ENCODE measurements around the gene SLC25A19.
"Not testable (repeated sequence)": the region's sequence is repeated elsewhere in the genome, so short reads cannot be mapped to it uniquely, and the experiment has no call there.

The SLC25A19 gene

GRCh38 chr17:75255954-75256698, 33.1 kb downstream of the SLC25A19 start:
- Histone ChIP-seq H3K4me1 (ENCODE audit: control insufficient read depth, insufficient read depth, low read length, unreplicated experiment) (peaks cover 10% of the 10 kb centered on the region), H3K79me2 (ENCODE audit: control insufficient read depth, insufficient read depth, low read length, unreplicated experiment) (peaks cover 52% of the 10 kb centered on the region)
- not testable (repeated sequence) for H3K4me3 ChIP-seq (ENCODE audit: low read depth, low read length); H3K27ac ChIP-seq (ENCODE audit: low read depth, low read length); H2AFZ ChIP-seq (ENCODE audit: low read length, unreplicated experiment); H3K27me3 ChIP-seq (ENCODE audit: insufficient read depth, low read length); H3K36me3 ChIP-seq (ENCODE audit: insufficient read depth, low read length)

GRCh38 chr17:75252039-75252816, 37.0 kb downstream of the SLC25A19 start:
- Histone ChIP-seq H3K27me3 (ENCODE audit: insufficient read depth, low read length) (no peaks in the 10 kb centered on the region), H3K4me3 (ENCODE audit: low read depth, low read length) (no peak overlapping the region), H3K27ac (ENCODE audit: low read depth, low read length) (no peak overlapping the region), H3K4me1 (ENCODE audit: control insufficient read depth, insufficient read depth, low read length, unreplicated experiment) (peaks cover 12% of the 10 kb centered on the region), H3K79me2 (ENCODE audit: control insufficient read depth, insufficient read depth, low read length, unreplicated experiment) (peaks cover 40% of the 10 kb centered on the region), H3K36me3 (ENCODE audit: insufficient read depth, low read length) (no peaks in the 10 kb centered on the region), H2AFZ (ENCODE audit: low read length, unreplicated experiment) (no peak overlapping the region)

- no peaks in the 10 kb centered on the region for H3K27me3 ChIP-seq (ENCODE audit: insufficient read depth, low read length)
- peaks cover 12% of the 10 kb centered on the region for H3K4me1 ChIP-seq (ENCODE audit: control insufficient read depth, insufficient read depth, low read length, unreplicated experiment)
- H3K27ac ChIP-seq (ENCODE audit: low read depth, low read length) = peak overlapping the region; percentile 45
- no peaks in the 10 kb centered on the region; the same call in 1 of the 2 replicates for H3K36me3 ChIP-seq (ENCODE audit: insufficient read depth, low read length)
- peak overlapping the region; percentile 46 for H3K4me3 ChIP-seq (ENCODE audit: low read depth, low read length)
- peaks cover 39% of the 10 kb centered on the region for H3K79me2 ChIP-seq (ENCODE audit: control insufficient read depth, insufficient read depth, low read length, unreplicated experiment)
- no peak overlapping the region for H2AFZ ChIP-seq (ENCODE audit: low read length, unreplicated experiment)
These were observed 39.2 kb downstream of the SLC25A19 start for GRCh38 chr17:75250009-75250471.

- H3K79me2 ChIP-seq (ENCODE audit: control insufficient read depth, insufficient read depth, low read length, unreplicated experiment) = peaks cover 39% of the 10 kb centered on the region
- H3K27ac ChIP-seq (ENCODE audit: low read depth, low read length) = peak overlapping the region; percentile 45
- no peaks in the 10 kb centered on the region for H3K27me3 ChIP-seq (ENCODE audit: insufficient read depth, low read length)
- H3K36me3 ChIP-seq (ENCODE audit: insufficient read depth, low read length) = no peaks in the 10 kb centered on the region; the same call in 1 of the 2 replicates
- H3K4me1 ChIP-seq (ENCODE audit: control insufficient read depth, insufficient read depth, low read length, unreplicated experiment) = peaks cover 12% of the 10 kb centered on the region
- H3K4me3 ChIP-seq (ENCODE audit: low read depth, low read length) = peak overlapping the region; percentile 46
- no peak overlapping the region for H2AFZ ChIP-seq (ENCODE audit: low read length, unreplicated experiment)
These were observed 39.7 kb downstream of the SLC25A19 start for GRCh38 chr17:75249564-75249963.

GRCh38 chr17:75246404-75246803, 42.8 kb downstream of the SLC25A19 start:
- Histone ChIP-seq H2AFZ (ENCODE audit: low read length, unreplicated experiment) (no peak overlapping the region), H3K79me2 (ENCODE audit: control insufficient read depth, insufficient read depth, low read length, unreplicated experiment) (peaks cover 28% of the 10 kb centered on the region), H3K4me1 (ENCODE audit: control insufficient read depth, insufficient read depth, low read length, unreplicated experiment) (peaks cover 24% of the 10 kb centered on the region), H3K4me3 (ENCODE audit: low read depth, low read length) (no peak overlapping the region), H3K27ac (ENCODE audit: low read depth, low read length) (no peak overlapping the region), H3K27me3 (ENCODE audit: insufficient read depth, low read length) (no peaks in the 10 kb centered on the region), H3K36me3 (ENCODE audit: insufficient read depth, low read length) (peaks cover 7% of the 10 kb centered on the region; the same call in 1 of the 2 replicates)

- H3K4me3 ChIP-seq (ENCODE audit: low read depth, low read length) = no peak overlapping the region
These were observed 44.2 kb downstream of the SLC25A19 start for GRCh38 chr17:75245011-75245410.

GRCh38 chr17:75244133-75244866, 44.9 kb downstream of the SLC25A19 start:
- Histone ChIP-seq H3K4me1 (ENCODE audit: control insufficient read depth, insufficient read depth, low read length, unreplicated experiment) (peaks cover 26% of the 10 kb centered on the region), H3K27ac (ENCODE audit: low read depth, low read length) (no peak overlapping the region), H3K79me2 (ENCODE audit: control insufficient read depth, insufficient read depth, low read length, unreplicated experiment) (peaks cover 14% of the 10 kb centered on the region), H3K36me3 (ENCODE audit: insufficient read depth, low read length) (peaks cover 12% of the 10 kb centered on the region; the same call in 1 of the 2 replicates), H3K4me3 (ENCODE audit: low read depth, low read length) (no peak overlapping the region), H2AFZ (ENCODE audit: low read length, unreplicated experiment) (no peak overlapping the region), H3K27me3 (ENCODE audit: insufficient read depth, low read length) (no peaks in the 10 kb centered on the region)

More at GRCh38 chr17:75245011-75245410, 44.2 kb downstream of the SLC25A19 start:
- Histone ChIP-seq H3K79me2 (ENCODE audit: control insufficient read depth, insufficient read depth, low read length, unreplicated experiment) (peaks cover 21% of the 10 kb centered on the region), H3K36me3 (ENCODE audit: insufficient read depth, low read length) (peaks cover 7% of the 10 kb centered on the region; the same call in 1 of the 2 replicates), H3K27me3 (ENCODE audit: insufficient read depth, low read length) (no peaks in the 10 kb centered on the region), H2AFZ (ENCODE audit: low read length, unreplicated experiment) (no peak overlapping the region), H3K27ac (ENCODE audit: low read depth, low read length) (no peak overlapping the region), H3K4me1 (ENCODE audit: control insufficient read depth, insufficient read depth, low read length, unreplicated experiment) (peaks cover 33% of the 10 kb centered on the region)

GRCh38 chr17:75242461-75243042, 46.7 kb downstream of the SLC25A19 start:
- H3K36me3 ChIP-seq (ENCODE audit: insufficient read depth, low read length) = peaks cover 24% of the 10 kb centered on the region; the same call in 1 of the 2 replicates
- peaks cover 5% of the 10 kb centered on the region for H3K79me2 ChIP-seq (ENCODE audit: control insufficient read depth, insufficient read depth, low read length, unreplicated experiment)
- H3K4me3 ChIP-seq (ENCODE audit: low read depth, low read length) = no peak overlapping the region
- peaks cover 26% of the 10 kb centered on the region for H3K4me1 ChIP-seq (ENCODE audit: control insufficient read depth, insufficient read depth, low read length, unreplicated experiment)
- no peaks in the 10 kb centered on the region for H3K27me3 ChIP-seq (ENCODE audit: insufficient read depth, low read length)
- no peak overlapping the region for H2AFZ ChIP-seq (ENCODE audit: low read length, unreplicated experiment)
- peak overlapping the region; percentile 90 for H3K27ac ChIP-seq (ENCODE audit: low read depth, low read length)

- H3K79me2 ChIP-seq (ENCODE audit: control insufficient read depth, insufficient read depth, low read length, unreplicated experiment) = peaks cover 3% of the 10 kb centered on the region
- H2AFZ ChIP-seq (ENCODE audit: low read length, unreplicated experiment) = no peak overlapping the region
- H3K36me3 ChIP-seq (ENCODE audit: insufficient read depth, low read length) = peaks cover 24% of the 10 kb centered on the region; the same call in 1 of the 2 replicates
- peaks cover 26% of the 10 kb centered on the region for H3K4me1 ChIP-seq (ENCODE audit: control insufficient read depth, insufficient read depth, low read length, unreplicated experiment)
- H3K4me3 ChIP-seq (ENCODE audit: low read depth, low read length) = peak overlapping the region; percentile 32; the same call in 1 of the 2 replicates
- H3K27me3 ChIP-seq (ENCODE audit: insufficient read depth, low read length) = no peaks in the 10 kb centered on the region
- H3K27ac ChIP-seq (ENCODE audit: low read depth, low read length) = peak overlapping the region; percentile 90
These were observed 47.2 kb downstream of the SLC25A19 start for GRCh38 chr17:75241996-75242460.

GRCh38 chr17:75241502-75241901, 47.7 kb downstream of the SLC25A19 start:
- H3K79me2 ChIP-seq (ENCODE audit: control insufficient read depth, insufficient read depth, low read length, unreplicated experiment) = peaks cover under 1% of the 10 kb centered on the region
- no peak overlapping the region for H2AFZ ChIP-seq (ENCODE audit: low read length, unreplicated experiment)
- H3K27ac ChIP-seq (ENCODE audit: low read depth, low read length) = peak overlapping the region; percentile 90
- no peaks in the 10 kb centered on the region for H3K27me3 ChIP-seq (ENCODE audit: insufficient read depth, low read length)
- peak overlapping the region; percentile 32; the same call in 1 of the 2 replicates for H3K4me3 ChIP-seq (ENCODE audit: low read depth, low read length)
- H3K36me3 ChIP-seq (ENCODE audit: insufficient read depth, low read length) = peaks cover 24% of the 10 kb centered on the region; the same call in 1 of the 2 replicates
- peaks cover 26% of the 10 kb centered on the region for H3K4me1 ChIP-seq (ENCODE audit: control insufficient read depth, insufficient read depth, low read length, unreplicated experiment)

Measured in ACC112 (cell line).